Right lobe of liver (tissue), 6 donors: Measurements from ENCODE around the gene ZC3H7A. TPM values are rescaled to one million over a fixed set of nuclear protein-coding genes. Genes with fewer than 3 reads are reported as not detected.

Experiments used
- ATAC-seq, 4 donors: fragments of 200-7000 bp; cut with Tn5 transposase; one replicate each; pipeline ENCODE4 v1.9.1; 2020; ENCODE audit warnings: mild to moderate bottlenecking in 4 of 4, moderate library complexity in 4 of 4
- DNase-seq, 3 donors: peaks; one replicate each; pipeline ENCODE4 v3.0.0-alpha.2; 2020
- H3K27ac ChIP-seq, 3 donors: fragments of 200-600 bp; one replicate each; pipeline ENCODE4 v1.8.0; 2022
- H3K27me3 ChIP-seq, 2 donors: fragments of 200-600 bp; one replicate each; pipeline ENCODE4 v1.8.0; 2022
- H3K36me3 ChIP-seq, 4 donors: fragments of 200-600 bp; sonication (generic) in 1 of 4; one replicate each; pipeline versions ENCODE4 v1.5.1 to v1.8.0; 2017 to 2022; ENCODE audit warnings: control low read depth in 1 of 4
- H3K4me1 ChIP-seq, 4 donors: fragments of 200-600 bp; sonication (generic) in 1 of 4; one replicate each; pipeline versions ENCODE4 v1.5.1 to v1.8.0; 2017 to 2022; ENCODE audit warnings: control low read depth in 1 of 4
- H3K4me3 ChIP-seq, 3 donors: fragments of 200-600 bp; one replicate each; pipeline ENCODE4 v1.8.0; 2022
- H3K9me3 ChIP-seq, 4 donors: fragments of 200-600 bp; sonication (generic) in 1 of 4; one replicate each; pipeline versions ENCODE4 v1.5.1 to v1.8.0; 2017 to 2022; ENCODE audit warnings: control low read depth in 1 of 4
- CTCF ChIP-seq, 4 donors: fragments of 200-600 bp in 3 of 4; fragments of 450-650 bp in 1 of 4; IDR thresholded peaks; one replicate each; pipeline versions ENCODE4 v1.5.1 to v1.8.0; 2016 to 2022; ENCODE audit warnings: antibody characterized with exemption in 4 of 4, mild to moderate bottlenecking in 2 of 4
- POLR2A ChIP-seq: fragments of 450-650 bp; IDR thresholded peaks from one replicate; pipeline ENCODE4 v1.6.1; 2017; ENCODE audit warnings: antibody characterized with exemption, mild to moderate bottlenecking
- WGBS: methylation state at CpG from one replicate; pipeline ENCODE4 v1.1.6; 2018; ENCODE audit warnings: low coverage, low lambda C conversion rate; ENCODE audit not compliant: insufficient coverage; ENCODE audit errors: missing lambda C conversion rate; 5-methylcytosine and 5-hydroxymethylcytosine counted together
- intact Hi-C, 2 donors: fragments of 100-400 bp; cut with DNase I; formaldehyde crosslinking; loops; one replicate each; pipeline versions ENCODE4 v1.11.2 to v1.14.1; 2022
- total RNA-seq, 6 experiments: library from RNA; depleted of rRNA in 2 of 6; stranded (reverse); fragments of >200 nt in 2 of 6; fragmentation: NEBNext Ultra II Directional in 3 of 6; extraction: Animal tissue kit (Norgen Biotek cat#: 25700) in 3 of 6; gene quantifications; one replicate each; pipeline versions ENCODE4 v1.1.0 to v1.2.4, GENCODE V29; 2016 to 2023
- donor health status: DM: no; HTN: yes; CAD: no.
- donor health status: DM: no; HTN: no; CAD: no.
- donor health status: DM: no; HTN: no; CAD: no.
- donor health status: DM: no; HTN: yes; CAD: no.
- donor health status: DM: no; HTN: yes; CAD: no.

ZC3H7A gene
- total RNA-seq, 6 experiments from 2014 or later, result 22.8 to 34.0 (median 26.9) TPM

- no peak overlapping the region for H3K4me3 ChIP-seq
- WGBS, result 78% methylated on average over 5 of the region's 5 CpGs
- intact Hi-C loops, result no loop called here
Measured at GRCh38 chr16:11744075-11744470, 53.0 kb downstream of the ZC3H7A start.

GRCh38 chr16:11743308-11744074, 53.6 kb downstream of the ZC3H7A start:
- ATAC-seq, result peak; percentile 54 to 72 (median 58)
- Histone ChIP-seq H3K4me3 (peak overlapping the region; percentile 36 to 86 (median 56)), H3K36me3 (peaks cover 0 to 1% (median 0%) of the 10 kb centered on the region in 4 donors), H3K9me3 (no peaks in the 10 kb centered on the region), H3K27ac (peak overlapping the region; percentile 95 to 99 (median 98)), H3K27me3 (no peaks in the 10 kb centered on the region), H3K4me1 (peaks cover 0 to 61% (median 22%) of the 10 kb centered on the region in 4 donors)
- peak; percentile 69 to 89 (median 82) for DNase-seq
- WGBS, result 14% methylated on average over 20 of the region's 21 CpGs
- TF ChIP-seq POLR2A (peak; percentile 13), CTCF (IDR thresholded peaks at IDR 0.05) (no peak)
- intact Hi-C loops, result no loop called here

More at GRCh38 chr16:11744075-11744470, 53.0 kb downstream of the ZC3H7A start:
- Histone ChIP-seq H3K9me3 (no peaks in the 10 kb centered on the region), H3K36me3 (no peaks in the 10 kb centered on the region), H3K27me3 (no peaks in the 10 kb centered on the region), H3K27ac (peak overlapping the region; percentile 95 to 99 (median 98)), H3K4me1 (peaks cover 0 to 58% (median 21%) of the 10 kb centered on the region in 4 donors)
- ATAC-seq (no peak), DNase-seq (no peak)
- TF ChIP-seq CTCF (IDR thresholded peaks at IDR 0.05) (no peak), POLR2A (no peak)

- peaks cover 0 to 61% (median 24%) of the 10 kb centered on the region in 4 donors for H3K4me1 ChIP-seq
- WGBS, result 0% methylated on average over 23 of the region's 96 CpGs
- intact Hi-C loops, result no loop called here
Measured at GRCh38 chr16:11742536-11743307, 54.3 kb downstream of the ZC3H7A start, which contains the start of gene TXNDC11. Gene TXNDC11 (minus strand): TSS chr16:11742857. CDS start chr16:11742730, 127 bp downstream.

More at GRCh38 chr16:11742536-11743307, 54.3 kb downstream of the ZC3H7A start, which contains the start of gene TXNDC11:
- Histone ChIP-seq H3K36me3 (peaks cover 0 to 4% (median 0%) of the 10 kb centered on the region in 4 donors), H3K9me3 (no peaks in the 10 kb centered on the region), H3K27ac (peak within 1 kb of the TSS; percentile 95 to 99 (median 98)), H3K4me3 (peak within 1 kb of the TSS; percentile 86 to 87 (median 86)), H3K27me3 (no peaks in the 10 kb centered on the region)
- ATAC-seq, result peak; percentile 88 to 96 (median 90)
- peak; percentile 100 for DNase-seq
- peak; percentile 100 for TF ChIP-seq POLR2A
- no peak for TF ChIP-seq CTCF (IDR thresholded peaks at IDR 0.05)
